K562 (cell line): ENCODE results near the gene SRRM5. TPM values are rescaled to one million over a fixed set of nuclear protein-coding genes. Genes with fewer than 3 reads are reported as not detected.
A peak's percentile ranks its signal among the peaks of the same experiment; 100 is the strongest.

Experiments
- GATAD2A ChIP-seq: fragments of 450-650 bp; IDR thresholded peaks from 2 replicates; pipeline ENCODE4 v1.6.1; 2017
- LCOR ChIP-seq: sonication (generic); formaldehyde crosslinking; IDR thresholded peaks from 2 replicates; pipeline ENCODE4 v1.8.0; 2022; ENCODE audit warnings: mild to moderate bottlenecking, missing genetic modification reagents
- MCM5 ChIP-seq: fragments of 450-650 bp; IDR thresholded peaks from 2 replicates; pipeline ENCODE4 v1.6.1; 2016; ENCODE audit warnings: low read depth
- RREB1 ChIP-seq: fragments of 250-450 bp; sonication (Bioruptor Pico); IDR thresholded peaks from 2 replicates; pipeline ENCODE4 v1.4.0; 2020
- ZNF146 ChIP-seq: IDR thresholded peaks from one replicate; pipeline ENCODE4 v1.6.1; 2018; ENCODE audit warnings: missing compliant biosample characterization; ENCODE audit not compliant: unreplicated experiment
- ZNF395 ChIP-seq: fragments of 200-800 bp; sonication (Bioruptor generic); IDR thresholded peaks from 2 replicates; pipeline ENCODE4 v1.6.1; 2017; ENCODE audit warnings: missing genetic modification characterization, missing compliant biosample characterization
- ZNF444 ChIP-seq: fragments of 250-450 bp; sonication (Bioruptor Pico); IDR thresholded peaks from 2 replicates; pipeline ENCODE4 v1.4.0; 2020; ENCODE audit warnings: mild to moderate bottlenecking, moderate library complexity
- polyA plus RNA-seq, 8 experiments: library from polyadenylated mRNA; depleted of rRNA in 4 of 8; stranded (reverse) in 5 of 8; unstranded in 3 of 8; fragments of >200 nt; fragmentation: Nextera tagmentation in 2 of 8; fragmentation: Illumina TruSeq in 1 of 8; extraction: Ambion mirVana in 2 of 8; extraction: Trizol in 1 of 8; gene quantifications; 2 replicates each; pipeline versions ENCODE4 v1.2.1 to v1.2.3, GENCODE V29; 2011 to 2014; ENCODE audit warnings: inconsistent platforms in 1 of 8, missing spikeins in 1 of 8
- total RNA-seq, 7 experiments: library from RNA; depleted of rRNA in 6 of 7; stranded (reverse); fragments of >200 nt in 6 of 7; fragmentation: Illumina TruSeq in 2 of 7; extraction: Trizol in 2 of 7; gene quantifications; 2 replicates each; pipeline versions ENCODE4 v1.2.1 to v1.2.3, GENCODE V29; 2011 to 2021; ENCODE audit warnings: low replicate concordance in 1 of 7
- TF ChIP-seq, protein P1 (sequence below): fragments of 200-800 bp; sonication (Bioruptor generic); IDR thresholded peaks from 2 replicates; pipeline ENCODE4 v1.6.1; 2016; ENCODE audit warnings: missing genetic modification characterization, missing compliant biosample characterization

SRRM5 gene
- total and polyA plus RNA-seq, 9 of the 15 experiments (the other 6 are each of a cell fraction or from before 2014, with no cell fraction given), result 0.09 to 0.45 (median 0.18) TPM; not detected in 2

DNA sequence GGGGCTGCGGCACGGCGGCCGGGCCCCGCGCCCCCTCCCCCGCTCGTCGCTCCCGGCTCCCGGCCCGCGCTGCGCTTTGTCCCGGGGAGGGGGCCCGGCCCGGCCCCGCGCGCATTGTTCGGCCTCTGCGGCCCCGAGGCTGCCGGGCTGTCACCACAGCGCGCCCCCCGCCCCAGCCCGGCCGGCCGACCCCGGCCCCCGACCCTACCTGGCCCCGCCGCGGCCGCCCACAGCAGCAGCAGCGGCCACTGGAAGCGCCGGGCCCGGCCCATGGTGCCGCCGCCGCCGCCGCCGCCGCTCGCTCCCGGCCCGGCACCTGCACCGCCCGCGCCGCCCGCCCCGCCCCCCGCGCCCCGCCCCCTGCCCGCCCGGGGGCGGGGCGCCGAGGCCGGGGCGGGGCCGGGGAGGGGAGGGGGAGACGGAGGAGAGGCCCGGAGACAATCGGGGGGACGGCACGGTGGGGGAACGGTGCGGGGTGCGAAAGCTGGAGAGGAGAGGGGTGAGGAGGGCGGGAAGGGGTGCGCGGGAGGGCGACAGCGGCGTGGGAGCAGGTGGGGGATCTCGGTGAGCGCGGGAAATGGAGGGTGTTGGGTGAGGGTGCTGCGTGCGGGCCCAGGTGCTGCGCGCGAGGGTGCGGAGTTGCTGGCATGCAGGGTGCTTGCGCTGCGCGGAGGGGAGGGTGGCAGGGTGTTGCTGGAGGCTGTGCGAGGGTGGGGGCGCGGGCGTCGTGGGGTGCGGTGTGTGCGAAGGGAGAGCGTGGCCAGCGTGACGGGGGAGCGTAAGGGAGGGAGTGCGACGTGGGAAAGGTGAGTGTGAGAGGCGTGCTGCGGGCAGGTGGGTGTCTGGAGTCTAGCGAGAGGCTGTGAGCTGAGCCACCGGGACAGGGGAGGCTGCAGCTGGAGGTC lies 27.9 kb downstream of the SRRM5 start, which contains the start of gene CADM4 (continued):
- TF ChIP-seq RREB1 (CRISPR knock-in tag) (no peak), ZNF395 (no peak), MCM5 (no peak), ZNF146 (CRISPR knock-in tag) (no peak), ZNF444 (no peak), LCOR (CRISPR knock-in tag) (no peak), GATAD2A (peak; percentile 72; the same call in 1 of the 2 replicates)
- TF ChIP-seq, protein P1, sequence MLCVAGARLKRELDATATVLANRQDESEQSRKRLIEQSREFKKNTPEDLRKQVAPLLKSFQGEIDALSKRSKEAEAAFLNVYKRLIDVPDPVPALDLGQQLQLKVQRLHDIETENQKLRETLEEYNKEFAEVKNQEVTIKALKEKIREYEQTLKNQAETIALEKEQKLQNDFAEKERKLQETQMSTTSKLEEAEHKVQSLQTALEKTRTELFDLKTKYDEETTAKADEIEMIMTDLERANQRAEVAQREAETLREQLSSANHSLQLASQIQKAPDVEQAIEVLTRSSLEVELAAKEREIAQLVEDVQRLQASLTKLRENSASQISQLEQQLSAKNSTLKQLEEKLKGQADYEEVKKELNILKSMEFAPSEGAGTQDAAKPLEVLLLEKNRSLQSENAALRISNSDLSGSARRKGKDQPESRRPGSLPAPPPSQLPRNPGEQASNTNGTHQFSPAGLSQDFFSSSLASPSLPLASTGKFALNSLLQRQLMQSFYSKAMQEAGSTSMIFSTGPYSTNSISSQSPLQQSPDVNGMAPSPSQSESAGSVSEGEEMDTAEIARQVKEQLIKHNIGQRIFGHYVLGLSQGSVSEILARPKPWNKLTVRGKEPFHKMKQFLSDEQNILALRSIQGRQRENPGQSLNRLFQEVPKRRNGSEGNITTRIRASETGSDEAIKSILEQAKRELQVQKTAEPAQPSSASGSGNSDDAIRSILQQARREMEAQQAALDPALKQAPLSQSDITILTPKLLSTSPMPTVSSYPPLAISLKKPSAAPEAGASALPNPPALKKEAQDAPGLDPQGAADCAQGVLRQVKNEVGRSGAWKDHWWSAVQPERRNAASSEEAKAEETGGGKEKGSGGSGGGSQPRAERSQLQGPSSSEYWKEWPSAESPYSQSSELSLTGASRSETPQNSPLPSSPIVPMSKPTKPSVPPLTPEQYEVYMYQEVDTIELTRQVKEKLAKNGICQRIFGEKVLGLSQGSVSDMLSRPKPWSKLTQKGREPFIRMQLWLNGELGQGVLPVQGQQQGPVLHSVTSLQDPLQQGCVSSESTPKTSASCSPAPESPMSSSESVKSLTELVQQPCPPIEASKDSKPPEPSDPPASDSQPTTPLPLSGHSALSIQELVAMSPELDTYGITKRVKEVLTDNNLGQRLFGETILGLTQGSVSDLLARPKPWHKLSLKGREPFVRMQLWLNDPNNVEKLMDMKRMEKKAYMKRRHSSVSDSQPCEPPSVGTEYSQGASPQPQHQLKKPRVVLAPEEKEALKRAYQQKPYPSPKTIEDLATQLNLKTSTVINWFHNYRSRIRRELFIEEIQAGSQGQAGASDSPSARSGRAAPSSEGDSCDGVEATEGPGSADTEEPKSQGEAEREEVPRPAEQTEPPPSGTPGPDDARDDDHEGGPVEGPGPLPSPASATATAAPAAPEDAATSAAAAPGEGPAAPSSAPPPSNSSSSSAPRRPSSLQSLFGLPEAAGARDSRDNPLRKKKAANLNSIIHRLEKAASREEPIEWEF (CRISPR knock-in tag), result no peak
